Testis (tissue), 2 donors: ENCODE measurements around the gene GIPC3.

Experiments used
- CTCF ChIP-seq, 3 experiments: fragments of 450-650 bp in 2 of 3; fragments of 200-600 bp in 1 of 3; sonication (generic) in 1 of 3; IDR thresholded peaks; one replicate each; pipeline ENCODE4 v1.5.1; 2016 to 2019; ENCODE audit warnings: antibody characterized with exemption in 3 of 3, mild to moderate bottlenecking in 2 of 3, moderate library complexity in 1 of 3
- POLR2A ChIP-seq: fragments of 450-650 bp; IDR thresholded peaks from one replicate; pipeline ENCODE4 v1.6.1; 2017; ENCODE audit warnings: antibody characterized with exemption, mild to moderate bottlenecking, moderate library complexity

GRCh38 chr19:3557461-3558248 is 27.6 kb upstream of the GIPC3 start, which contains the start of gene MFSD12:
- TF ChIP-seq POLR2A (peak; percentile 41), CTCF (IDR thresholded peaks at IDR 0.05) (peak in 1 of 3 experiments; percentile 23)
